Prostate gland (tissue), 2 donors: ENCODE measurements around the gene DCP1A. TPM values are rescaled to one million over a fixed set of nuclear protein-coding genes. Genes with fewer than 3 reads are reported as not detected.
A peak's percentile ranks its signal among the peaks of the same experiment; 100 is the strongest.

Experiments
- DNase-seq: peaks from one replicate; pipeline ENCODE4 v3.0.0-alpha.2; 2019; ENCODE audit warnings: low spot score
- H3K27ac ChIP-seq, 2 donors: fragments of 200-600 bp; sonication (generic); 2 replicates each; pipeline ENCODE4 v1.5.1; 2017 to 2019
- H3K27me3 ChIP-seq: fragments of 200-600 bp; sonication (generic); replicated peaks from 2 replicates; pipeline ENCODE4 v1.5.1; 2019; ENCODE audit not compliant: insufficient read depth
- H3K36me3 ChIP-seq, 2 donors: fragments of 200-600 bp; sonication (generic); 1 replicate in 1 of 2; 2 replicates in 1 of 2; pipeline versions ENCODE4 v1.5.1 to v1.8.1; 2017 to 2019
- H3K4me1 ChIP-seq: fragments of 200-600 bp; sonication (generic); replicated peaks from 2 replicates; pipeline ENCODE4 v1.5.1; 2019
- H3K4me3 ChIP-seq, 2 donors: fragments of 200-600 bp; sonication (generic); 2 replicates each; pipeline ENCODE4 v1.5.1; 2017 to 2019
- H3K9me3 ChIP-seq: fragments of 200-600 bp; sonication (generic); 2 replicates; pipeline ENCODE4 v1.5.1; 2017
- POLR2A ChIP-seq: fragments of 450-650 bp; IDR thresholded peaks from one replicate; pipeline ENCODE4 v1.6.1; 2016; ENCODE audit warnings: antibody characterized with exemption, mild to moderate bottlenecking
- POLR2AphosphoS5 ChIP-seq: sonication (generic); formaldehyde crosslinking; IDR thresholded peaks from one replicate; pipeline ENCODE4 v1.6.1; 2017; ENCODE audit warnings: antibody characterized with exemption
- WGBS: methylation state at CpG from one replicate; pipeline ENCODE4 v1.1.5; 2018; 5-methylcytosine and 5-hydroxymethylcytosine counted together
- intact Hi-C: fragments of 100-400 bp; cut with DNase I; formaldehyde crosslinking; loops from one replicate; pipeline ENCODE4 v1.14.2; 2022
- total RNA-seq, 2 donors: library from RNA; depleted of rRNA; stranded (reverse); fragments of >200 nt; gene quantifications; one replicate each; pipeline ENCODE4 v1.1.0, GENCODE V29; 2016
- TF ChIP-seq, protein P1 (sequence below), 4 experiments: fragments of 200-600 bp in 2 of 4; fragments of 450-650 bp in 2 of 4; sonication (generic) in 2 of 4; IDR thresholded peaks; 1 replicate in 3 of 4; 2 replicates in 1 of 4; pipeline ENCODE4 v1.5.1; 2016 to 2019; ENCODE audit warnings: antibody characterized with exemption in 4 of 4, mild to moderate bottlenecking in 2 of 4, moderate library complexity in 2 of 4

DCP1A gene
- 10 to 100 TPM; 13.0 to 33.0 TPM for total RNA-seq

DNA sequence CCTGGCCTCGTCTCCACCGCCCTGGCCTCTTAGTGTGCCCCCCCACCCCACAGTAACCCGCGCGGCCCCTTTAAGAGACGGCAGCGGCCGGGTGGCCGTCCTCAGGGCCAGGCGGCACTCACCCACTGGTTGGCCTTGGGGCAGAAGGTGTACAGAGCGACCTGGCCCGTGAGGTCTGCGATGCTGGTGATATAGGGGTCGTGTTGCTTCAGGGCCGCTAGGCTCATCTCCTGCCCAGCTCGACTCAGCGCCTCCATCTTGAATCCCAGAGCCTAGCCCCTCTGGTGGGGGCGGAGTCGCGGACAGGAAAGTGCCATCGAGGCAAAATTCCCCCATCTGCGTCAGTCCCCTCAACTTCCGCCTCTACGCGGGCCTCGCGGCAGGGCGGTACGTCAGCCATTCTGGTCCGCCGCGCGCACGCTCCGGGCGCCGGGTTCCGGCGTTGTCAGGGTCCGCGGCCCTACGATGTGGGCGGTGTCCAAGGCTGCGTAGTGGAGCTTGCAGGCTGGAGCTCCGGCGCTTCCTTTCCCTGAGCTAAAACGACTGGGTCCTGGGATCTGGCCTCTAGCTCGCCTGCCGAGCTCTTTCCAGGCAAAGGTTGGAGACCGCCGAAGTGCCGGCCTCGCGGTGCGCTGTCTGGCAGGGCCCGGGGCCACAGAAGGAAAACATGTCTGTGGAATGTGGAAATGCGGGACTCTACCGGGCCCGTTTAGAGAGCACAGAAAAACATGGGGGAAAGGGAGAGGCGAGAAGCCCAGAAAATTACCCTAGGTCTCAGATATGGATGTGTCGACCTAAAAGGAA is at the start of gene DCP1A:
TSS of gene DCP1A (minus strand) at position 283 of the 804 bp plus-strand sequence. CDS start at position 257, 26 bp downstream.
- H3K36me3 ChIP-seq = no peaks in the 10 kb centered on the region
- H3K9me3 ChIP-seq = no peaks in the 10 kb centered on the region
- WGBS = 0% methylated on average over 58 of the region's 61 CpGs
- TF ChIP-seq, protein P1, sequence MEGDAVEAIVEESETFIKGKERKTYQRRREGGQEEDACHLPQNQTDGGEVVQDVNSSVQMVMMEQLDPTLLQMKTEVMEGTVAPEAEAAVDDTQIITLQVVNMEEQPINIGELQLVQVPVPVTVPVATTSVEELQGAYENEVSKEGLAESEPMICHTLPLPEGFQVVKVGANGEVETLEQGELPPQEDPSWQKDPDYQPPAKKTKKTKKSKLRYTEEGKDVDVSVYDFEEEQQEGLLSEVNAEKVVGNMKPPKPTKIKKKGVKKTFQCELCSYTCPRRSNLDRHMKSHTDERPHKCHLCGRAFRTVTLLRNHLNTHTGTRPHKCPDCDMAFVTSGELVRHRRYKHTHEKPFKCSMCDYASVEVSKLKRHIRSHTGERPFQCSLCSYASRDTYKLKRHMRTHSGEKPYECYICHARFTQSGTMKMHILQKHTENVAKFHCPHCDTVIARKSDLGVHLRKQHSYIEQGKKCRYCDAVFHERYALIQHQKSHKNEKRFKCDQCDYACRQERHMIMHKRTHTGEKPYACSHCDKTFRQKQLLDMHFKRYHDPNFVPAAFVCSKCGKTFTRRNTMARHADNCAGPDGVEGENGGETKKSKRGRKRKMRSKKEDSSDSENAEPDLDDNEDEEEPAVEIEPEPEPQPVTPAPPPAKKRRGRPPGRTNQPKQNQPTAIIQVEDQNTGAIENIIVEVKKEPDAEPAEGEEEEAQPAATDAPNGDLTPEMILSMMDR (IDR thresholded peaks at IDR 0.05) = peak in 1 of 4 experiments; percentile 41
- TF ChIP-seq POLR2A = peak; percentile 93
- peak; percentile 99 for TF ChIP-seq POLR2AphosphoS5
- H3K4me1 ChIP-seq = peaks cover 2% of the 10 kb centered on the region
- peak; percentile 95 for DNase-seq
- H3K4me3 ChIP-seq = peak within 1 kb of the TSS; percentile 81 to 87
- intact Hi-C loops = loop anchor here (10.0 kb wide), 1 partner anchor 123 kb away; no protein-coding TSS in a partner anchor
- no peaks in the 10 kb centered on the region for H3K27me3 ChIP-seq
- H3K27ac ChIP-seq = peak within 1 kb of the TSS; percentile 83 to 91

DNA sequence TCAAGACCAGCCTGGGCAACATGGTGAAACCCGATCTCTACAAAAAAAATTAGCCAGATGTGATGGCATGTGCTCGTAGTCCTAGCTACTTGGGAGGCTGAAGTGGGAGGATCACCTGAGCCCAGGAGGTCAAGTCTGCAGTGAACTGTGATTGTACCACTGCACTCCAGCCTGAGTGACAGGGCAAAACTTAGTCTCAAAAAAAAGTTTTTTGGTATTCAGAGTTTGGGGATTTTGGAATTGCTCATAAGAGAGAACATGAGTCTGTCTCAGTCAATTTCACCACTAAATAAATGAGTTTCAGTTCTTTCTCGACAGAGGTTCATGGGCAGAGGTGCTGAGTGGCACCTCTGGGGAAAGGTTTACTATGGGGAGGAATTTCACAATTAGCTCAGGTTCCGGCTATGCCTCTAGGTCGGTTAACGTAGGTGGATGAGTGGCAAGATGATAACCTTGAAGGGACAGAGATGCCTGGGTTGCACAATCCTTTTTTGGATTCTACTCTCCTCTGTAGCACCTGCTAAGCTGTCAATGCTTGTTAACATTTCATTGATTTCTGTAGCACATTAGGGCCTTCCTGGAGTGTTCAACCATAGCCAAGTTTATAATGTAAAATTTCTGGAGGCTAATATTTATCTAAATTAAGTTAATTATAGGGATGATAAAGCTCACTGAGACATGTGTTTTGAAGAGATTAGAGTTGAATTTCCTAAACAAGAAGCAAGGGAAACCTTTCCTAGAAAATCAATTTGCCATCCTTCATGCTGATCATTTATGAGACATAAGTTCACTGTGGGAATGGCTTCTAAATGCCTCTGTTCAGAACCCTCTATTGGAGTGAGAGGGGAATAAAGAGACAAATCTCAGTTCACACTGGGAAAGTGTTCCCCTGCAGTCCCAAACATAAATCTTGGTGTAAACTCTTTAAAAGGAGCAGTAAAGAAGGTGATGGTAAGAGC is 37.4 kb upstream of the DCP1A start:
- Histone ChIP-seq H3K36me3 (no peaks in the 10 kb centered on the region), H3K4me1 (no peaks in the 10 kb centered on the region), H3K27me3 (no peaks in the 10 kb centered on the region), H3K4me3 (no peak overlapping the region), H3K27ac (no peak overlapping the region), H3K9me3 (no peaks in the 10 kb centered on the region)
- TF ChIP-seq POLR2A = no peak
- intact Hi-C loops = no loop called here
- 85% methylated on average over 6 of the region's 6 CpGs for WGBS
- DNase-seq = no peak

DNA sequence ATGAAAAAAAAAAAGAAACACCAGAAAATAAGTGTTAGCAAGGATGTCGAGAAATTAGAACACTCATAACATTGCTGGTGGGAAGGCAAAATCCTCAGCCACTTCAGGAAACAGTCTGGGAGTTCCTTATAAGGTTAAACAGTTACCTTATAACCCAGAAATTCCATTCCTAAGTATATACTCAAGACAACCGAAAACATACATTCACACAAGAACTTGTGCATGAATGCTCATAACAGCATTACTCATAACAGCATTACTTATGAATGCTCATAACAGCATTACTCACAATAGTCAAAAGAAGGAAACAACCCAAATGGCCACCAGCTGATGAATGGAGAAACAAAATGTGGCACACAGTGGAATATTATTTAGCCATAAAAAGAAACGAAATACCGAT is 34.8 kb upstream of the DCP1A start:
- Histone ChIP-seq H3K36me3 (no peaks in the 10 kb centered on the region), H3K4me1 (no peaks in the 10 kb centered on the region), H3K4me3 (no peak overlapping the region), H3K27me3 (no peaks in the 10 kb centered on the region), H3K27ac (no peak overlapping the region), H3K9me3 (no peaks in the 10 kb centered on the region)
- TF ChIP-seq POLR2A (no peak), POLR2AphosphoS5 (no peak)
- TF ChIP-seq, protein P1 (IDR thresholded peaks at IDR 0.05) = no peak
- WGBS = 94% methylated on average over 4 of the region's 4 CpGs
- DNase-seq = no peak
- intact Hi-C loops = no loop called here

DNA sequence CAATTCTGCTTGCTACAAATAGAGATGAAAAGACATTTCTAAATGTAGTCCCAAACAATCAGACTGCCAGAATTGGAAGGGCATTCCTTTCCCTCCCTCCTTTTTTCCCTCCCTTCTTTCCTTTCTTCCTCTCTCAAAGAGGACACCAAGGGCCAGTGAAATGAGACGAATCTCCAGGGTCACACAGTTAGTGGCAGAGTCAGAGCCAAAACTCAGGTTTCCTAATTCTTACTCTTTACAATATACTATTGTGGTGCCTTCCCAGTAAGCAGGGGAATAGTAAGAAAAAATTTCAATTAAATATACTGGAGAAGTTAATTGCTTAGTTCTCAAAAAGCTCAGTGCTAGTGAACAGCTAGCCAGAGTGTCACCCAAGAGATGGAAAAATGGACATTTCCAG is 33.0 kb upstream of the DCP1A start:
- Histone ChIP-seq H3K36me3 (no peaks in the 10 kb centered on the region), H3K4me1 (no peaks in the 10 kb centered on the region), H3K27ac (no peak overlapping the region), H3K27me3 (no peaks in the 10 kb centered on the region), H3K4me3 (no peak overlapping the region), H3K9me3 (no peaks in the 10 kb centered on the region)
- TF ChIP-seq POLR2A = no peak
- TF ChIP-seq, protein P1 (IDR thresholded peaks at IDR 0.05) = no peak
- no peak for TF ChIP-seq POLR2AphosphoS5
- intact Hi-C loops = no loop called here
- DNase-seq = no peak
- WGBS = 36% methylated on average over 1 of the region's 1 CpG

DNA sequence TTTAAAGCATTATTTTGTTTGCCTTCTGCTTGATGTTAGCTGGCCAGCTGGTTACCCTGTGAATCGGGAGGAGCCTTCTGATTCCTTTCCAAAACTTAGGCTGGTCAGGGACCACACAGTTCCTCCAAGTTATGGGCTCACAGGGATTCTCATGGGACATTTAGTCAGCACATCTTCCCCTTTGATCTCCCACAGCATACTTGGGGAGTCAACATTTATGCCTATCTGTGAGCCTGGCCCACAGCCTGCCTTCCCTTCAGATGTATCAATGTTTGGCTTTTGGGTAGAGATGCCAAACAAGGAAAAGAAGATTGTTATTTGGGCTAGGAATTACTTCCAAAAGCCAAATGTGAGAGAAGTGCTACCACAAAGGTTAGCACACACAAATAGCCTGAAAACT is 32.6 kb upstream of the DCP1A start:
- Histone ChIP-seq H3K27me3 (no peaks in the 10 kb centered on the region), H3K36me3 (no peaks in the 10 kb centered on the region), H3K4me3 (no peak overlapping the region), H3K27ac (no peak overlapping the region), H3K9me3 (no peaks in the 10 kb centered on the region), H3K4me1 (no peaks in the 10 kb centered on the region)
- DNase-seq = no peak
- 24% methylated on average over 1 of the region's 1 CpG for WGBS
- intact Hi-C loops = loop anchor here (5.0 kb wide), 1 partner anchor 332 kb away; no protein-coding TSS in a partner anchor
- TF ChIP-seq POLR2AphosphoS5 = peak; percentile 38
- TF ChIP-seq, protein P1 (IDR thresholded peaks at IDR 0.05) = no peak
